Mesendoderm (in vitro differentiated cells): ENCODE data around the gene NPSR1.

Source experiments
- DNase-seq: peaks from one replicate; pipeline ENCODE4 v3.0.0; 2013
- H2AK5ac ChIP-seq: 2 replicates; pipeline ENCODE4 v1.6.1; 2013; ENCODE audit warnings: low read length, inconsistent platforms
- H2BK120ac ChIP-seq: 2 replicates; pipeline ENCODE4 v1.6.1; 2013; ENCODE audit warnings: low read depth, mild to moderate bottlenecking, low read length, moderate library complexity, mixed read lengths
- H2BK15ac ChIP-seq: replicated peaks from 2 replicates; pipeline ENCODE4 v1.6.1; 2013; ENCODE audit warnings: low read depth, mild to moderate bottlenecking, moderate library complexity
- H2BK5ac ChIP-seq: 2 replicates; pipeline ENCODE4 v1.6.1; 2013; ENCODE audit warnings: low read length, inconsistent platforms
- H3K18ac ChIP-seq: 2 replicates; pipeline ENCODE4 v1.6.1; 2013; ENCODE audit warnings: mild to moderate bottlenecking, low read length, mixed read lengths
- H3K23ac ChIP-seq: one replicate; pipeline ENCODE4 v1.6.1; 2013; ENCODE audit warnings: low read length
- H3K27ac ChIP-seq: 2 replicates; pipeline ENCODE4 v1.5.1; 2013; ENCODE audit warnings: low read depth, mild to moderate bottlenecking, inconsistent platforms, low read length, moderate library complexity
- H3K27me3 ChIP-seq: 2 replicates; pipeline ENCODE4 v1.6.1; 2013; ENCODE audit warnings: low read length, control low read depth, mild to moderate bottlenecking, inconsistent platforms; ENCODE audit not compliant: insufficient read depth, poor library complexity
- H3K36me3 ChIP-seq: 2 replicates; pipeline ENCODE4 v1.6.1; 2013; ENCODE audit warnings: low read length, inconsistent platforms; ENCODE audit not compliant: control insufficient read depth, insufficient read depth
- H3K4ac ChIP-seq: one replicate; pipeline ENCODE4 v1.6.1; 2013; ENCODE audit warnings: low read depth, mild to moderate bottlenecking, low read length, moderate library complexity
- H3K4me1 ChIP-seq: 2 replicates; pipeline ENCODE4 v1.6.1; 2013; ENCODE audit warnings: low read depth, low read length, inconsistent platforms; ENCODE audit not compliant: control insufficient read depth
- H3K4me2 ChIP-seq: 2 replicates; pipeline ENCODE4 v1.6.1; 2013; ENCODE audit warnings: low read length
- H3K4me3 ChIP-seq: 2 replicates; pipeline ENCODE4 v1.5.1; 2013; ENCODE audit warnings: mild to moderate bottlenecking, low read length
- H3K56ac ChIP-seq: one replicate; pipeline ENCODE4 v1.6.1; 2013; ENCODE audit warnings: low read length
- H3K79me1 ChIP-seq: 2 replicates; pipeline ENCODE4 v1.6.1; 2013; ENCODE audit warnings: low read length, inconsistent platforms
- H3K79me2 ChIP-seq: 2 replicates; pipeline ENCODE4 v1.6.1; 2013; ENCODE audit warnings: mild to moderate bottlenecking, low read length; ENCODE audit not compliant: control insufficient read depth, insufficient read depth
- H3K9ac ChIP-seq: 2 replicates; pipeline ENCODE4 v1.6.1; 2013; ENCODE audit warnings: low read length, inconsistent platforms
- H4K5ac ChIP-seq: one replicate; pipeline ENCODE4 v1.6.1; 2013; ENCODE audit warnings: low read length
- H4K8ac ChIP-seq: one replicate; pipeline ENCODE4 v1.6.1; 2013; ENCODE audit warnings: low read depth, mild to moderate bottlenecking, control low read depth, low read length, moderate library complexity
- WGBS: extraction: QIAGEN DNeasy Blood & Tissue Kit; methylation state at CpG from one replicate; pipeline ENCODE4 v1.1.7; 2013; ENCODE audit warnings: low lambda C conversion rate, missing lambda C conversion rate; ENCODE audit not compliant: insufficient coverage; ENCODE audit errors: extremely low coverage; 5-methylcytosine and 5-hydroxymethylcytosine counted together

The NPSR1 gene

GRCh38 chr7:34662058-34662708, 4.2 kb downstream of the NPSR1 start:
- Histone ChIP-seq H3K4me2 (no peak overlapping the region), H3K4me3 (no peak overlapping the region), H3K9ac (no peak overlapping the region), H2BK5ac (no peak overlapping the region), H3K27ac (no peak overlapping the region), H3K27me3 (no peaks in the 10 kb centered on the region), H2BK120ac (no peak overlapping the region), H3K36me3 (no peaks in the 10 kb centered on the region), H3K4ac (no peak overlapping the region), H3K4me1 (no peaks in the 10 kb centered on the region), H2BK15ac (no peak overlapping the region), H3K79me2 (no peaks in the 10 kb centered on the region), H3K23ac (no peak overlapping the region), H3K18ac (no peak overlapping the region), H4K5ac (no peak overlapping the region), H4K8ac (no peak overlapping the region), H3K56ac (no peak overlapping the region), H2AK5ac (no peak overlapping the region), H3K79me1 (no peaks in the 10 kb centered on the region)
- WGBS = 100% methylated on average over 2 of the region's 8 CpGs
- peak; percentile 34 for DNase-seq

GRCh38 chr7:34664755-34665154, 6.7 kb downstream of the NPSR1 start:
- no peak for DNase-seq
- Histone ChIP-seq H3K27ac (no peak overlapping the region), H4K5ac (no peak overlapping the region), H3K79me2 (no peaks in the 10 kb centered on the region), H2BK15ac (no peak overlapping the region), H3K27me3 (no peaks in the 10 kb centered on the region), H3K9ac (no peak overlapping the region), H3K79me1 (no peaks in the 10 kb centered on the region), H3K4ac (no peak overlapping the region), H3K4me3 (no peak overlapping the region), H3K23ac (no peak overlapping the region), H3K18ac (no peak overlapping the region), H3K4me2 (no peak overlapping the region), H3K56ac (no peak overlapping the region), H2BK5ac (no peak overlapping the region), H3K36me3 (no peaks in the 10 kb centered on the region), H4K8ac (no peak overlapping the region), H2BK120ac (no peak overlapping the region), H3K4me1 (no peaks in the 10 kb centered on the region), H2AK5ac (no peak overlapping the region)

- H2BK15ac ChIP-seq = no peak overlapping the region
- H4K5ac ChIP-seq = no peak overlapping the region
- H3K27ac ChIP-seq = no peak overlapping the region
- no peak overlapping the region for H2AK5ac ChIP-seq
- H4K8ac ChIP-seq = no peak overlapping the region
- DNase-seq = no peak
- no peak overlapping the region for H3K4me2 ChIP-seq
- no peaks in the 10 kb centered on the region for H3K79me1 ChIP-seq
- H3K27me3 ChIP-seq = no peaks in the 10 kb centered on the region
- no peak overlapping the region for H3K18ac ChIP-seq
- H3K4me3 ChIP-seq = no peak overlapping the region
- no peak overlapping the region for H3K9ac ChIP-seq
- WGBS = no CpG with 5 or more reads among the region's 6 CpGs
- H3K4ac ChIP-seq = no peak overlapping the region
- H3K56ac ChIP-seq = no peak overlapping the region
- no peak overlapping the region for H3K23ac ChIP-seq
- H2BK5ac ChIP-seq = no peak overlapping the region
- H3K4me1 ChIP-seq = no peaks in the 10 kb centered on the region
- H3K36me3 ChIP-seq = no peaks in the 10 kb centered on the region
- H2BK120ac ChIP-seq = no peak overlapping the region
- no peaks in the 10 kb centered on the region for H3K79me2 ChIP-seq
Observed at GRCh38 chr7:34672430-34672829, 14.4 kb downstream of the NPSR1 start.

- Histone ChIP-seq H3K23ac (no peak overlapping the region), H3K9ac (no peak overlapping the region), H3K4me3 (no peak overlapping the region), H4K5ac (no peak overlapping the region), H2AK5ac (no peak overlapping the region), H4K8ac (no peak overlapping the region), H3K4me1 (no peaks in the 10 kb centered on the region), H3K4ac (no peak overlapping the region), H3K27ac (no peak overlapping the region), H3K79me1 (no peaks in the 10 kb centered on the region), H2BK5ac (no peak overlapping the region), H3K4me2 (no peak overlapping the region), H2BK15ac (no peak overlapping the region), H3K18ac (no peak overlapping the region), H3K56ac (no peak overlapping the region), H3K27me3 (no peaks in the 10 kb centered on the region), H3K36me3 (no peaks in the 10 kb centered on the region), H2BK120ac (no peak overlapping the region), H3K79me2 (no peaks in the 10 kb centered on the region)
- no peak for DNase-seq
- no CpG with 5 or more reads among the region's 3 CpGs for WGBS
Observed at GRCh38 chr7:34673066-34673465, 15.0 kb downstream of the NPSR1 start.

- Histone ChIP-seq H2BK5ac (no peak overlapping the region), H3K79me2 (no peaks in the 10 kb centered on the region), H3K23ac (no peak overlapping the region), H3K4me2 (no peak overlapping the region), H3K4me3 (no peak overlapping the region), H3K56ac (no peak overlapping the region), H3K18ac (no peak overlapping the region), H3K4me1 (no peaks in the 10 kb centered on the region), H3K27ac (no peak overlapping the region), H2BK120ac (no peak overlapping the region), H4K8ac (no peak overlapping the region), H3K27me3 (no peaks in the 10 kb centered on the region), H3K79me1 (no peaks in the 10 kb centered on the region), H2BK15ac (no peak overlapping the region), H3K9ac (no peak overlapping the region), H3K4ac (no peak overlapping the region), H4K5ac (no peak overlapping the region), H3K36me3 (no peaks in the 10 kb centered on the region), H2AK5ac (no peak overlapping the region)
- WGBS = no CpG with 5 or more reads among the region's 2 CpGs
- DNase-seq = peak; percentile 57
Observed at GRCh38 chr7:34675749-34676374, 17.8 kb downstream of the NPSR1 start.

GRCh38 chr7:34677491-34677890, 19.5 kb downstream of the NPSR1 start:
- H3K27ac ChIP-seq = no peak overlapping the region
- no peaks in the 10 kb centered on the region for H3K4me1 ChIP-seq

More at GRCh38 chr7:34677491-34677890, 19.5 kb downstream of the NPSR1 start:
- Histone ChIP-seq H4K8ac (no peak overlapping the region), H3K4me2 (no peak overlapping the region), H3K56ac (no peak overlapping the region), H3K79me2 (no peaks in the 10 kb centered on the region), H4K5ac (no peak overlapping the region), H3K36me3 (no peaks in the 10 kb centered on the region), H2BK15ac (no peak overlapping the region), H2AK5ac (no peak overlapping the region), H3K9ac (no peak overlapping the region), H3K23ac (no peak overlapping the region), H3K18ac (no peak overlapping the region), H3K79me1 (no peaks in the 10 kb centered on the region), H3K4me3 (no peak overlapping the region), H3K4ac (no peak overlapping the region), H2BK120ac (no peak overlapping the region), H2BK5ac (no peak overlapping the region), H3K27me3 (no peaks in the 10 kb centered on the region)
- WGBS = no CpG with 5 or more reads among the region's 2 CpGs
- DNase-seq = peak; percentile 37
